Endothelial cell of umbilical vein (primary cell): Measurements from ENCODE around the gene IQGAP1.

ENCODE experiments used
- CTCF ChIP-seq, 2 donors: IDR thresholded peaks; 1 replicate in 1 of 2; 2 replicates in 1 of 2; pipeline ENCODE4 v1.5.1; 2011; ENCODE audit warnings: low read length in 2 of 2, mild to moderate bottlenecking in 2 of 2, moderate library complexity in 2 of 2, control low read depth in 1 of 2, inconsistent platforms in 1 of 2, low read depth in 1 of 2; ENCODE audit not compliant: insufficient read depth in 1 of 2; ENCODE audit errors: extremely low read depth in 1 of 2
- EZH2 ChIP-seq: IDR thresholded peaks from 2 replicates; pipeline ENCODE4 v1.6.1; 2012; ENCODE audit warnings: borderline replicate concordance, low read depth, mild to moderate bottlenecking, moderate library complexity, low read length, inconsistent platforms; ENCODE audit not compliant: severe bottlenecking
- MAX ChIP-seq: IDR thresholded peaks from 2 replicates; pipeline ENCODE4 v1.6.1; 2011; ENCODE audit not compliant: insufficient read depth, insufficient read length
- POLR2A ChIP-seq: IDR thresholded peaks from 2 replicates; pipeline ENCODE4 v1.6.1; 2012; ENCODE audit warnings: low read depth, mild to moderate bottlenecking, control low read depth, low read length
- POLR2AphosphoS5 ChIP-seq: IDR thresholded peaks from 2 replicates; pipeline ENCODE4 v1.6.1; 2012; ENCODE audit warnings: low read depth, mild to moderate bottlenecking, control low read depth, low read length, moderate library complexity; ENCODE audit not compliant: insufficient read depth

- TF ChIP-seq EZH2 (no peak), CTCF (IDR thresholded peaks at IDR 0.05; ENCODE audit: extremely low read depth in 1 of 2, insufficient read depth in 1 of 2, low read depth in 1 of 2, low read length in 2 of 2) (no peak), POLR2A (no peak), POLR2AphosphoS5 (no peak), MAX (no peak)
Measured at GRCh38 chr15:90394074-90394473, 6.0 kb downstream of the IQGAP1 start.
